ENCODE data around the gene DIP2B. TPM values are rescaled to one million over a fixed set of nuclear protein-coding genes. Genes with fewer than 3 reads are reported as not detected.

The DIP2B gene
- total and polyA plus RNA-seq, 2 of the 13 experiments (the other 11 are each of a cell fraction or from before 2014, with no cell fraction given), result 32.1 to 35.8 TPM

DNA sequence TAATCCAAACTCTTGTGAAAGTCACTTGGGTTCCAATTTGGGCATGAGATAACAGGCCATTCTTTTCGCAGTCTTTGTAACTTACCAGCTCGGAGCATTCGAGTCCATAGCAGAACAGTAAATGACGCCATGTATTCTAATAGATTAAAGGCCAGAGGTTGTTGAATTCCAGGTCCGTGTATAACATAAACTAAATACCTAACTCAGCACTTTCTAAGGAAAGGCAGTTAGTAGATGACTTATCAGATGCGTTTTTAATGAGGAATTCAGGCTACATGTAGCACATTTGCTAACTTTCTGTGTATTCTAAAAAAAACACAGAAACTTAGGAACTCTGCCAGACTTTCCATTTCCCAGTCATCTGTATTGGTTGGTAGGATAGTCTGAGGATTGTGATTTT, 206.3 kb downstream of the DIP2B start:
- intact Hi-C loops (cut with micrococcal nuclease; ENCODE audit: unreplicated experiment) (no loop called here), in situ Hi-C loops (cut with HindIII; ENCODE audit: extremely low pct_ligation_motif_present, low pct_unique_long_range_greater_than_20kb) (no loop called here)
- DNase-seq (ENCODE audit: low spot score), result no peak
- no peak for ATAC-seq
- Histone ChIP-seq H3K27ac (ENCODE audit: extremely low read length, insufficient read depth, low read length) (no peak overlapping the region), H3K4me3 (replicated peaks in 1 of 3; ENCODE audit: insufficient read depth in 1 of 3, low read depth in 2 of 3, low read length in 3 of 3) (no peak overlapping the region), H2AFZ (ENCODE audit: low read length) (no peak overlapping the region), H3K9ac (ENCODE audit: insufficient read depth, low read depth, low read length) (no peak overlapping the region), H3K4me2 (ENCODE audit: low read depth, low read length) (no peak overlapping the region), H3K79me2 (ENCODE audit: insufficient read depth, low read length) (no peaks in the 10 kb centered on the region), H4K20me1 (ENCODE audit: insufficient read depth, low read length) (no peaks in the 10 kb centered on the region), H3K4me1 (ENCODE audit: insufficient read depth, low read length) (no peaks in the 10 kb centered on the region), H3K36me3 (replicated peaks in 1 of 2; ENCODE audit: control insufficient read depth in 1 of 2, insufficient read depth in 2 of 2, low read length in 2 of 2) (peaks cover 21 to 81% of the 10 kb centered on the region in 2 experiments), H3K9me3 (ENCODE audit: low read length) (no peaks in the 10 kb centered on the region), H3K27me3 (ENCODE audit: control insufficient read depth in 1 of 2, insufficient read depth in 2 of 2, low read length in 2 of 2) (no peaks in the 10 kb centered on the region)
- WGBS (ENCODE audit: low lambda C conversion rate), result 95% methylated on average over 6 of the region's 6 CpGs
- ChIA-PET CTCF (ENCODE audit: low intra/inter-chr PET ratio, low total read pairs) (no interaction called here), POLR2A (no interaction called here)
- no peak for FAIRE-seq
- BruUV-seq (replicated peaks), result no TSS peak
- peak; percentile 72 to 89; a peak in 3 of 4 replicates for TF ChIP-seq MAFK (conservative IDR thresholded peaks at IDR 0.05 in 1 of 2, IDR thresholded peaks at IDR 0.05 in 1 of 2; ENCODE audit: low read length in 2 of 2)
- TF ChIP-seq, protein P1, sequence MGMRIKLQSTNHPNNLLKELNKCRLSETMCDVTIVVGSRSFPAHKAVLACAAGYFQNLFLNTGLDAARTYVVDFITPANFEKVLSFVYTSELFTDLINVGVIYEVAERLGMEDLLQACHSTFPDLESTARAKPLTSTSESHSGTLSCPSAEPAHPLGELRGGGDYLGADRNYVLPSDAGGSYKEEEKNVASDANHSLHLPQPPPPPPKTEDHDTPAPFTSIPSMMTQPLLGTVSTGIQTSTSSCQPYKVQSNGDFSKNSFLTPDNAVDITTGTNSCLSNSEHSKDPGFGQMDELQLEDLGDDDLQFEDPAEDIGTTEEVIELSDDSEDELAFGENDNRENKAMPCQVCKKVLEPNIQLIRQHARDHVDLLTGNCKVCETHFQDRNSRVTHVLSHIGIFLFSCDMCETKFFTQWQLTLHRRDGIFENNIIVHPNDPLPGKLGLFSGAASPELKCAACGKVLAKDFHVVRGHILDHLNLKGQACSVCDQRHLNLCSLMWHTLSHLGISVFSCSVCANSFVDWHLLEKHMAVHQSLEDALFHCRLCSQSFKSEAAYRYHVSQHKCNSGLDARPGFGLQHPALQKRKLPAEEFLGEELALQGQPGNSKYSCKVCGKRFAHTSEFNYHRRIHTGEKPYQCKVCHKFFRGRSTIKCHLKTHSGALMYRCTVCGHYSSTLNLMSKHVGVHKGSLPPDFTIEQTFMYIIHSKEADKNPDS (CRISPR knock-in tag; IDR thresholded peaks at IDR 0.05), result no peak
- TF ChIP-seq MAFF (IDR thresholded peaks at IDR 0.05; ENCODE audit: low read depth, low read length), result peak; percentile 83

DNA sequence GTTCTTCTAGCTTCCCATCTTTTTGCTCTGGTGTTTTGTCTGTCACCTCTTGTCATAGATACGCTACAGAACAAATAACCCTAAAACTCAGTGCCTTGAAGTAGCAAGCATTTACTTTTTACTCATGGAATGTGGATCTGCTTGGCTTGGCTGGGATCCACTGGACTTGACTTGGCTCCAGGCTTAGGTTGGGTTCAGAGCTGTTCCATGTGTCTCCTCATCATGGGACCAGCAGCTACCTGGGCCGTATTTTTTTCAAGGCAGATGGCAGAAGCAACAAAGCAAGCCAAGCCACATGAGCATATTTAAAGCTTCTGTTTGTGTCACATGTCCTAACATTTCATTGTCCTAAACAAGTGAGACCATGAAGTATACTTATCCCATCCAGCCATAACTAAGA, 210.4 kb downstream of the DIP2B start:
- TF ChIP-seq HDAC2 (CRISPR knock-in tag; IDR thresholded peaks at IDR 0.05), result no peak
- no peak for TF ChIP-seq ZKSCAN8 (CRISPR knock-in tag; IDR thresholded peaks at IDR 0.05; ENCODE audit: borderline replicate concordance)
- TF ChIP-seq IKZF4 (CRISPR knock-in tag; IDR thresholded peaks at IDR 0.05; ENCODE audit: borderline replicate concordance, low read depth, not compliant biosample characterization), result no peak
- TF ChIP-seq ZNF652 (CRISPR knock-in tag; IDR thresholded peaks at IDR 0.05; ENCODE audit: borderline replicate concordance, low read depth), result no peak
- TF ChIP-seq ZNF354B (CRISPR knock-in tag; IDR thresholded peaks at IDR 0.05), result no peak
- in situ Hi-C loops (cut with HindIII; ENCODE audit: extremely low pct_ligation_motif_present, low pct_unique_long_range_greater_than_20kb) (no loop called here), intact Hi-C loops (cut with micrococcal nuclease; ENCODE audit: unreplicated experiment) (no loop called here)
- Histone ChIP-seq H2AFZ (ENCODE audit: low read length) (no peak overlapping the region), H3K9ac (ENCODE audit: insufficient read depth, low read depth, low read length) (no peak overlapping the region), H3K27ac (ENCODE audit: extremely low read length, insufficient read depth, low read length) (no peak overlapping the region), H3K79me2 (ENCODE audit: insufficient read depth, low read length) (no peaks in the 10 kb centered on the region), H3K36me3 (replicated peaks in 1 of 2; ENCODE audit: control insufficient read depth in 1 of 2, insufficient read depth in 2 of 2, low read length in 2 of 2) (peaks cover 15 to 66% of the 10 kb centered on the region in 2 experiments), H3K4me3 (replicated peaks in 1 of 3; ENCODE audit: insufficient read depth in 1 of 3, low read depth in 2 of 3, low read length in 3 of 3) (no peak overlapping the region), H4K20me1 (ENCODE audit: insufficient read depth, low read length) (no peaks in the 10 kb centered on the region), H3K9me3 (ENCODE audit: low read length) (no peaks in the 10 kb centered on the region), H3K4me1 (ENCODE audit: insufficient read depth, low read length) (no peaks in the 10 kb centered on the region), H3K27me3 (ENCODE audit: control insufficient read depth in 1 of 2, insufficient read depth in 2 of 2, low read length in 2 of 2) (no peaks in the 10 kb centered on the region), H3K4me2 (ENCODE audit: low read depth, low read length) (no peak overlapping the region)
- CTCF ChIA-PET (ENCODE audit: low intra/inter-chr PET ratio, low total read pairs), result no interaction called here
- BruUV-seq (replicated peaks), result no TSS peak
- whole genome bisulfite sequencing (ENCODE audit: low lambda C conversion rate), result 96% methylated on average over 2 of the region's 2 CpGs
- FAIRE-seq, result no peak
- POLR2A ChIA-PET, result interaction anchor here (0.7 kb wide), 1 partner anchor 37 kb away, joined by 3 read pairs; no protein-coding TSS in a partner anchor
- ATAC-seq, result no peak
- DNase-seq (ENCODE audit: low spot score), result no peak
